ENCODE results near the gene RANBP1.

Gene RANBP1

DNA sequence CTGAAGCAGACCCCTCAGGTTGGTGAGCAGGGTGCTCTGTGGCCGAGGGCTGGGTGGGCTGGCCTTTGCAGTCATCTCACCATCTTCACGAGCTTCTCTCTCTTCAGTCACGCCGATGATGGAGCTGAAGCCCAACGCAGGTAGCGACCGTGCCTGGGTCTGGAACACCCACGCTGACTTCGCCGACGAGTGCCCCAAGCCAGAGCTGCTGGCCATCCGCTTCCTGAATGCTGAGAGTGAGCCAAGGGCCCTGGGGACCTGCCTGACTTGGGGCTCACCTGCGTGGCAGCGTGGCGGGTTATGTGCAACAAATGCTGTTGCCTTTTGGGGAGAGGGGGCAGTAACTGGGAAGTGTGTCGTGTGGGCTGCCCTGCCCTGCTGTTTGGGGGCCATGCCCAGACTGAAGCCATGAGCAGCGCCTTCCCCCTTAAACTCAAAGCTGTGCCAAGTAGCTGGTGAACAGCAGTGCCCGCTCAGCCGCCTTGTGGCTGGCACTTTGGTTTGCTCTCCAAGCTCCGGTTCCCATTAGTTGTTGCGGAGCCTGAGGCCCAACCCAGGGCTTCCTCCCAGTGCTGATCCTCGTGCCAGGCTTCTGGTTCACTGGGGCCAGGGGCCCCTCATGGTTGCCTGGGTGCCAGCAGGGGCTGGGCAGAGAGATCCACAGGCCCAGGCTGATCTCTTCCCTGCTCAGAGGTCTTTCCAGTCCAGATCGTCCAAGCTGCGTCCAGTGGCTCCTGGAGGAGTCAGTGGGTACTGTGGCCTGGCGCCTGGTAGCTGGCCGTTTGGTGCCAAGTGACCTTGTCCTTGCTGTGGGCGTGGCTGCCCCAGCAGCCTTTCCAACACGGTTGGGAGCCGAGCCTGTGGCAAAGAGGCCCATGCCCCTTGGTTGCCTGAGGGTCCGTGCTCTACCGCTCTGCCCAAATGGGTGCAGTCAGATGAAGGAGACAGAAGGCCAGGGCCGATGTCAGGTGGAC lies 9.6 kb downstream of the RANBP1 start:
- DNase-seq: no peak

DNA sequence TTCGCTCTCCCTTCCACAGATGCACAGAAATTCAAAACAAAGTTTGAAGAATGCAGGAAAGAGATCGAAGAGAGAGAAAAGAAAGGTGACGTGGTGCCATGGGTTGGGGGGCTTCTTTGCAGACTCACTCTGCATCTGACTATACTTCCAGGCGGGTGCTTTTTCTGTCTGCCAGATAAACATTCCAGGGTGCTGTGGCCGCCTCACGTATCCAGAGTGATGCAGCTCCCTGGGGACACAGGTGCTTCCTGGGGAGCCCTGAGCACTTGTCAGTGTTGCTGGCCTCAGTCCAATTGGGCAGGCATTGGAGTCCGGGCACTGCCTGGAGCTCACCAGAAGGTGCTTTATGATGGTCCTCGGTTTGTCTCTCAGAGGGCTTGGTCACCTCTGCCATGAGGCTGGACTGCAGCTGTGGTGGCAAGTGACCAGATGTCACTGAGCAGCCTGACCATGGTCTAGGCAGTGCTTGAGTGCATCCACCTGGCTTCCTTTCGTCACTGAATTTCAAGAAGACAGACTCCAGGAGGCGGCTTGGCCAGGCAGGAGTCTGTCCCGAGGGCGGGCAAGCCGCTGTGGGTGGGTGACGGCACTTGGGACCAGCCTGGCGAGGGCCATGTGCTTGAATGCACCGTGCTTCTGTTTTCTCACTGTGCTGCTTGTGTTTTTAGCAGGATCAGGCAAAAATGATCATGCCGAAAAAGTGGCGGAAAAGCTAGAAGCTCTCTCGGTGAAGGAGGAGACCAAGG lies 10.6 kb downstream of the RANBP1 start:
- DNase-seq: no peak

DNA sequence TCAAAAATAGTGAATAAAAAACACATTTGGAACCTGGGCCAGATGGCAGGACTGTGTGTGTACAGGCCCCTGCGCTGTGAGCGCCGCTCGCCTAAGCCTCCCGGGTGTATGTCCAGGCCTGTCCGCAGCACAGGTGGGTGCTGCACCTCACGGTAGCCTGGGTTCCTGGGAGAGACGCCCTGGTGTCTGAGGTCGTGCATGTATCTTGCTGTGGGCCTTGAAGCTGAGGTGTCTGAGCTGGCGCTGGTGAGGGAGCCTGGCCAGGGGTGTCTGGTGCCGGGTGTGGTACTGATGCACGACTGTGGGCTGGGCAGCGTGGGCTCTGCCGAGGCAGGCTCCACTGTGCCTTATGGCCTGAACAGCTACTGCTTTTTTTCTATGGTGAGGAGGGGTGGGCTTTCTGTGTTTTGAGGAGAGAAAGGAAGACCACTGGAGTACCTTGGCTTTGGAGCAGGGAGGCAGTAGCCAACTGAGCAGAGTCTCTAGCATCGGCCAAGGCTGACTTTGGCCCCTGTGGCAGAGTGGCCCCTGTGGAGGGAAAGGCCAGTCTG lies 11.5 kb downstream of the RANBP1 start:
- no peak for DNase-seq

DNA sequence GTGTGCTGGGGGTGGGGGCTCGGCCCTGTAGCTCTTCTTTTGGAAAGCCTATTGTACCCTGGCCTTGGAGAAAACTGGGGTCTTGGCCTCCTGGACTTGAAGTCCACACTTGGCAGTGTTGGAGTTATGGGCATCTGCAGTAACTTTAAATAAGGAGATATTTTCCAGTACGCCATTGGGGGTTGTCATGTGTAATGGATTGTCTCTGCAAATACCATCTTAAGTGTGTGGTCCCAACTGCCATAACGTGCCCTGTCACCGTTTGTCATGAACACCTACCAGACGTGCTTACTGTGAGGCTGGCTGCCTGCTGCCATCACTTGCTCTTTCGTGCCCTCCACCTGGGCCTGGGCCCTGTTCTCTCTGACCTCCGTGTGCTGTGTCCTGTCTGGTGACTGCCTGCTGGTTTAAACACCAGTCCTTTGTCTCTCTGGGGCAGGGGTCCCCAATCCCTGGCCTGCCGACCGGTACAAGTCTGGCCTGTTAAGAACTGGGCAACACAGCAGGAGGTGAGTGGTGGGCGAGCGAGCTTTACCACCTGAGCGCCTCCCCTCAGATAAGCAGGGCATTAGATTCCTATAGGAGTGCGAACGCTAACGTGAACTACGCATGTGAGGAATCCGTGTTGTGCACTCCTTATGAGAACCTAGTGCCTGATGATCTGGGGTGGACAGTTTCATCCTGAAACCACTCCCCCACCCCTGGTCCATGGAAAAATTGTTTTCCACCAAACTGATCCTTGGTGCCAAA lies 12.1 kb downstream of the RANBP1 start:
- DNase-seq: no peak

DNA sequence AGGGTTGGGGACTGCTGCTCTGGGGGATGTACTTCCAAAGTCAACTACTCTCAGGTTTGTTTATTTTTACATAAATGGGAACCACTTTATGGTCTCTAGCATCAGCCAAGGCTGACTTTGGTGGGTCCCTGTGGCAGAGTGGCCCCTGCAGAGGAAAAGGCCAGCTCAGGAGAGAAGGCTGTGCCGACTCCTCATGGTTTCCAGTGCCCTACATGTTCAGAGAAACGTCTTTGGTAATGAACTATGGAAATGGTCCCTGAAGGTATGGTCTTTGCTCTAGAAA lies 12.7 kb downstream of the RANBP1 start:
- DNase-seq: no peak

DNA sequence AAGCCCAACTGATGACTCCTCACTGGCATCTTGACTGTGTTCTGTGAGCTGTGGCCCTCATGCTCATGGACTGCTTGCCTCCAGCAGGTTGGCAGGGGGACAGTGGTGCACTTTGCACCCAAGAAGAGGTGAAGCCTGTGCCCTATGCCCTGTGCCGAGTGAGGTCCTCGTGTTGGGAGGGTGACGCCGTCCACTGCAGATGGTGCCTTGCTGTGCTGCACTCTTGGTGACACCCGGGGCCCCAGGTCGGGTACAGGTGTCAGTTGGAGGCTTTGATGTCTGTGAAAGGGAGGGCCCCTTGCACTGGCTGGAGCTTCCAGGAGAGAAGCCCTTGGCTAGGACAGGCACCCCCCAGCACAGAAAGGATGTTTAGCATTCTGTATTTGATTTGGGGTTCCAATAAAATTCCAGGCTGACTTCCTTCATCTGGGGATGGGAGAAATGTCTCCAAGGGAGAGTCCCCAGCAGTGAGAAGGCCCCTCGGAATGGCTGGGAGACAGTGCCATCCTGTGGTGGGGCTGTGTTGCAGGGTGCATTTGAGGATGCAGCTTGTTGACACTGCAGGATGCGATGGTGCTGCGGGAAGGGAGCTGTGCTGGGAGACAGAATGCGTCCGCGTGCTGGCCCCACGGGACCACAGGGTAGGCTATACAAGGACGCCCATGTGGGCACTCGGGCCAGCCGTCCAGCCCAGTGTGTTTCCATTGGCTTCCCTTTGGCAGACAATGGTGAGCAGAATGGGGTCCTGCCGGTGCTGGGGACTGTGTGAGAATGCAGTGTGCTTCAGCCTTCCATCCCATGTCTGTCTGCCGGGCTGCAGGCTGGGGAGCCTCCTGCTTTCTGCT lies 13.2 kb downstream of the RANBP1 start:
- DNase-seq: peak; percentile 66

DNA sequence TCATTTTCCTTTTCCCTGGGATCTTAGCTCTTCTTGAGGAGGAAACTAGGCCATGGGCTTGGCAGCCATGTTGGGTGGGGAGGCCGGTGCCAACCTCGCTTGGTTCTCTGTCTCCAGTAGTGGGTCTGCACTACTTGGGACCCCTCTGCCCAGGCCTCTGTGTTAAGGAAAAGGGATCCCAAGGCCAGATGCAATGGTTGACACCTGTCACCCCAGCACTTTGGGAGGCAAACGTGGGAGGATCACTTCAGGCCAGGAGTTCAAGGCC lies 13.8 kb downstream of the RANBP1 start:
- no peak for DNase-seq

DNA sequence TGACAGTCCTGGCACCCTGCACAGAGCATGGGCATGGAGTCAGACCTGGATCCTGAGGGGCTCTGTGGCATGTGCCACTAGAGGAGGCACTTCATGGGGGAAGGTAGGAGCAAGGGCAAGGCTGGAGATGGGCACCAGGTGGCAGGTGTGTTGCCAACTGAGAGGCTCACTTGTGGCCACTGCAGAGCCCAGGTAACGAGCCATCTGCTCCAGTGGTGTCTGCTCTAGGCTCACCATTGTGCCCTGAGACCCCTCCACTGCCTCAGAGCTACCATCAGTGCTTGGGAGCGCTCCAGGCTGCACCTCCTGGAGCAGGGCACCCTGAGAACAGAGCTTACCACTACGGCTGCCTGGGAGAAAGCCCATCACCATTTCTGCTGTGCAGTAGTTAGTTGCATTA lies 14.4 kb downstream of the RANBP1 start:
- DNase-seq: peak; percentile 35

DNA sequence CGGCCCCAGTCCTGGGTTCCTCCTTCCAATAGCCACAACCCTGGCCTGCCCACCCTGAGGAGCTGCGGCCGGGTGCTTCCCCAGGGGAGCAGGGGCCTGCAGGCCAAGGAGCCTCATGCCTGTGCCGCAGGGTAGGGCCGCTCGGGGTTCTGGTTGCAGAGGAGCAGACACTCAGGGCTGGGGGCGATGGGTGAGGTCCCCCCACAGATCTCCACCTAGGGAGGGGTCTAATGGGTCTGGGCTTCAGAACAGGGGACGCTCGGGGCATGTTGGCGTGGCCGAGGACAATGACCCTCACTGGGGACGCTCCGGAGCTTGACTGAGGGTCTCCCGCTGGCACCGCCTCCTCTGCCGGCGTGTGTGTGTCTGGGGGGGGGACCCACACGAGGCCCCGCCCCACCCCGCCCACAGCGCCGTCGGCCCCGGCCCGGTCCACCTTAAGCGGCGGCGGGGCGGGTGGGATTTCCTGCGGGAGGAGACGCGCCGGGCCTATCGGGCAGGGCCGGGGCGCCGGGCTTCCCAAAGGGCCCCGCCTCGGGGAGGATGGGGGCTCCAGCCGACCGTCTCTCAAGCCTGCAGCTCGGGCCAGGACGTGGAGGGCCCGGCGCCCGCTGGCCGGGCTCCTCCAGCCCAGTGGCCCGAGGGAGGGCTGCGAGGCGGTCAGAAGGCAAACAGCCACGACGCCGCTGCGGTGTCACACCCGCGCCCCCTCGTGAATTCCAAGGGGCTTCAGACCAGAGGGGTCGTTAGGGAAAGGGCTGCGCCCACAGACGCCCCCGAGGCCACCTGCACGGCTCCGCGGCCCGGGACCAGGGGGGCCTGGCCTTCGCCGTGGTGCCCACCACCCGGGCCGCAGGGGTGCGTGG lies 15.1 kb downstream of the RANBP1 start:
- DNase-seq: peak; percentile 82

DNA sequence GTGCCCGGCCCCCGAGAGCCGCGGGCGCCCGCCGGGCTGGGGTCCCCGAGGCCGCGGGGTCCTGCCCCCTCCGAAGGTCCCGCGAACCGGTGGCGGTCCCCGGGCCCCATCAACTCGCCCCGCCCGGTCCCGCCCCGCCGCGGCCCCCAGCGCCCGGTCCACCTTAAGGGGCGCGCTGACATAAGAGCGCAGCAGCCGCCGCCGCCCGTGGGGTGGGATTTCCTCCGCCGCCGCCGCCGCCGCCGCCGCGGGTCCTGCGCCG lies 15.6 kb downstream of the RANBP1 start, which contains the start of gene ZDHHC8:
TSS of gene ZDHHC8 (plus strand) at position 208 of the 262 bp plus-strand sequence. CDS start 144 bp downstream, outside the sequence.
- peak; percentile 64 for DNase-seq

DNA sequence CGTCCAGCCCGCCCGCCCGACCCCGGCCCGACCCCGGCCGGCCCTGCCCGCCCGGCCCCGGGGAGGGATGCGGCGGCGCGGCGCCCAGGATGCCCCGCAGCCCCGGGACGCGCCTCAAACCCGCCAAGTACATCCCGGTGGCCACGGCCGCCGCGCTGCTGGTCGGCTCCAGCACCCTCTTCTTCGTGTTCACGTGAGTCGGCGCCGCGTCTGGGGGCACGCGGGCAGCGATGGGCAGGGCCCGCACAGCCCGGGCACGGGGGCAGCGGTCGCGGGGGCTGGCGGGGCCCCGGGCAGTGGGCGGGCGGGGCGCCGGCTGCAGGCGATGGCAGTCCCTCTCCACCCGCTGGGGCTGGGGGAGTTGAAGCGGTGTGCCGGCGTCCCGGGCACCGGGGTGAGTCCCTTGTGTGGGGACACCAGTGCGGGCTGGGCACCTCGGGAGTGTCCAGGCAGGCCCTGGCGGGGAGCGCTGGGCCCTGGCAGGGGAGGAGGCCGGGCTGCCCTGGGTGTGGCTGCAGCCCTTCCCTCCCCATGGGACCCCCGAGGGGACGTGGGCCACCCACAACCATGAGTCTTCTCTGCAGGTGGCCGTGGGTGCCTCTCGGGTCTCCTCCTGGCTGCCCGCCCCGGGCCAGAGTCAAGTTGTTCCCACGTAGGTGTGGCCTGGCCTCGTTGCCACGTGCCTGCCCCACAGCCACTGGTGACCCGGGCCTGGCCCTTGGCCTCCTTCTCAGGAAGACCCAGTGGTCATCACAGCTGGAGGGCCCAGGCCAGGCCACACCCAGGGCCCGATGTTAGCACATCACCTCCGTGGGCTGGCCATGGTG lies 16.2 kb downstream of the RANBP1 start:
- DNase-seq: peak; percentile 51

DNA sequence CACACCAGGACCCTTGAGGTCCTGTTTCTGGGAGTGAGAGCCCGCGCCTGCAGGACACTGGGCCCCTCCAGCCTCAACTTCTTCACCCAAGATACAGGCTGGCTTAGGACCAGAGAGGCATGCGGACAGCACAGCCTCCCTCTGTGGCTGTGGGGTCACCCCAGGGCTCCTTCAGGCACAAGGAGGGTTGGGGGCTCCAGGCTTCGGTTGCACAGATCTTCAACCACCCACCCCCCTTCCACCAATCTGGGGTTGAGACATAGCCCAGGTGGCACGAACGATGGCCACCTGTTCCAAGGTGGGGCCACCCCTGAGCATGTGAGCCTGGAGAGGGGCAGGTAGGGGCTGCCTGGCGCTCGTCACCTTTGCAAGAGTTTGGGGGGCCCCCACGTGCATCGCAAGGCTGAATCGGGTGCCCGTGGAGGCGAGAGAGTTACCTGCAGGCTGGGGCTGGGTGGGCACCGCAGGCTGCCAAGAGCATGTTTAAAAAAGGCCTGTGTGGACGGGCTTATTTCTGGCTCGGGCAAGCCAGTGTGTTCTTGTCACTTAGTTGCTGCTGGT lies 16.9 kb downstream of the RANBP1 start:
- DNase-seq: no peak

DNA sequence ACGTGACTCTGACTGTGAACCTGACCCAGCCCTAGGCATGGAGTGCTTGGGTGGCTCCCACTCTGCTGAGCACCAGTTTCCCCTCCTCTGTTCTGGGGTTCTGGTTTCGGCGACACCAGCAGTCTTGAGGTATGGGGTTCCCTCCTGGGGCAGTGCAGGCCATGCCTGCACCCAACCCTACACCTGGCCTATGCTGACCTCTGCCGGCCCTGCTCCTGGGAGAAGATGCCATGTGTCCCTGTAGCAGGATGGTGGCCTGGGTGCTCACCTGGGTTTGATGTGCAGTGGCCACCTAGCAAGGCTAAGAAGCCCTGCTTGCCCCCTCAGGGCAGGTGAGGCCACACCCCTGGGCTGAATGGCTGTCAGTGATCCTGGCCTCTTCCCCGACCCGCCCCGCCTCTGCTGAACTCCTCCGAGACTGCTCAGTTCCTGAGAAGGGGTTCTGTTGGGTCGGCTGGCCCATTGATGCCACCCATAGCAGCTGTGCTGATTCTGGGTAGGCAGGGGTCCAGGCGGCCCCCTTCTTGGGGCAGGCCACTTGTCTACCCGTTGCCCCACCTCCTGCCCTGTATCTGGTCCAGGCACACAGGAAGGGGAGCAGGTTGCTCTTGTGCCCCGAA lies 18.1 kb downstream of the RANBP1 start:
- no peak for DNase-seq

DNA sequence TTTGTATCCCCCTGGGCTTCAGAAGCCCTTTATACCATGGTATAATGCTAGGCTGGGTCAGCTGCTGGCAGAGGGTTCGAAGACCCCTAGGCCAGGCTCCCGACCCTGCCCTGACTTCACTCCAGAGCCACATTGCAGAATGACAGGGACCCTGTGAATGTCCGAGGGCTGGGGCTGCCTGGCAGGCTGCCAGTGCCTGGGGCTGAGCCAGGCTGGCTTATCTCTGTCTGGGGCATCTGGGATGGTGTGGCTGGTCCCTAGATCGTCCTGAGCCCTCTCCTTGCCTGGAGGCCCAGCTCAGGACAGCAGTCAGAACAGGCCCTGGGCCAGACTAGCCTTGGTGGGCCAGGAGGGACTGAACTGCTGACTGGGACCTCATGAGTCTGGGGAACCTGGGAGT lies 19.4 kb downstream of the RANBP1 start:
- DNase-seq: no peak

DNA sequence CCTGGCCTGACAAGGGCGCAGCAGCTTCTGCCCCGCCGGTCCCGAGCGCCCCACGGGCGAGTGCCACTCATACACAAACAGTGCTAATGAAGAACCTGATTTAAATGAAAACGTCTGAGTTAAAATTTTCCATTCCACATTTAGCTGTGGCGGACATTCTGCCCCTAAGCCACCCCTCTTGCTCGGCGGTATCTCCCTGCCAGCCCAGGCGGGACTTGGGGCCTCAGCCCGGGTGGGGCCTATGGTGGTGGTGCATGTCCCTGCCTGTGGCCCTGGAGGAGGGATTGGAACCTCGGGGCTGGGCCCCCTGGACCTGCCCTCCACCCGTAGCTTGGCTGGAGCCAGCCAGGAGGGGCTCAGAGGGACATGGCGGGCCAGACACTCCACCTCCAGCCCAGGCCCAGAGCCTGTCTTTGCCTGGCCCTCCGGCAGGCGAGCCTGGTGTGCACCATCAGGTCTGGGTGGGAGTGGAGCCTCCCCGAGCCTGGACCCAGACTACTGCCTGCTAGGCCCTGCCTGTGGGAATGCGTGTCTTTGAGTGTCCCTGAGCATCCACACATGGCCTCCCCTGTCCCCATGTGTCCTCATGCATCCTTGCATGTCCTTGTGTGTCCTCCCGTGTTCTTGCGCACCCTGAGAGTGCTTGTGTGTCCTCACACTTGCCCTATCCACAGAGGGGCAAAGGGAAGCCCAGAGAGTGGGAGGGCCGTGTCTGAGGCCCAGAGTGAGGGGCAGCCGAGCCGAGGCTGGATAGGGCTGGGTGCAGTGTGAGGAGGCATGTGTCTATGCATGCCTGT lies 20.1 kb downstream of the RANBP1 start:
- DNase-seq: no peak

DNA sequence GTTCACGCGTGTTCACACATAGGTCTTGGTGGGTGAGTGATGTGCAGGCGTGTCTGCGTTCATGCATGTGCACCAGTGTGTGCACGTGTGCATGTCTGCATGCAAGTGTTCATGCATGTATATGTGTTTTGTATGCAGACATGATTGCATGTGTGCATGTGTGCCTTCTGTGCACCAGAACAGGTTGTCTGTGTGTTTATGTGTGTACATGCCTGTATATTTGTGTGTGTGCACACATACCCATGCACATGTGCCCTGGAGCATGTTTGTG lies 20.6 kb downstream of the RANBP1 start:
- DNase-seq: no peak

DNA sequence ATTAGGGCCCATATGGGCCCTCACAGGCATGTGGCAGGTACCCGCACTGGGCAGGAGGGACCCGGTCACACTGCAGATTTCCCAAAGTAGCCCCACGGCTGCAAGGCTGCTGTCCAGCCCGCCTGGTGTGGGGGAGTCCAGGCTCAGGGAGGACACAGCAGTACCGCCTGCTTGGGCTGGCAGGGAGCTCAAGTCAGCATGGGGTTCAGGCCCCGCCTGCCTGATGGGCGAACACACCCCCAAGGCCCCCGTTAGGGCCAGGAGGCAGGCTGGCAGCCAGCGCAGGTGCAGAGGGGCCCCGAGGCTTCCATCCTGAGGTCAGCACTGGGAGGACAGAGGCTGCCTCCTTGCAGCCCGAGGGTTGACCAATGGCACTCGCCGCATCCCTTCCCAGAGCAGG lies 21.2 kb downstream of the RANBP1 start:
- DNase-seq: no peak

DNA sequence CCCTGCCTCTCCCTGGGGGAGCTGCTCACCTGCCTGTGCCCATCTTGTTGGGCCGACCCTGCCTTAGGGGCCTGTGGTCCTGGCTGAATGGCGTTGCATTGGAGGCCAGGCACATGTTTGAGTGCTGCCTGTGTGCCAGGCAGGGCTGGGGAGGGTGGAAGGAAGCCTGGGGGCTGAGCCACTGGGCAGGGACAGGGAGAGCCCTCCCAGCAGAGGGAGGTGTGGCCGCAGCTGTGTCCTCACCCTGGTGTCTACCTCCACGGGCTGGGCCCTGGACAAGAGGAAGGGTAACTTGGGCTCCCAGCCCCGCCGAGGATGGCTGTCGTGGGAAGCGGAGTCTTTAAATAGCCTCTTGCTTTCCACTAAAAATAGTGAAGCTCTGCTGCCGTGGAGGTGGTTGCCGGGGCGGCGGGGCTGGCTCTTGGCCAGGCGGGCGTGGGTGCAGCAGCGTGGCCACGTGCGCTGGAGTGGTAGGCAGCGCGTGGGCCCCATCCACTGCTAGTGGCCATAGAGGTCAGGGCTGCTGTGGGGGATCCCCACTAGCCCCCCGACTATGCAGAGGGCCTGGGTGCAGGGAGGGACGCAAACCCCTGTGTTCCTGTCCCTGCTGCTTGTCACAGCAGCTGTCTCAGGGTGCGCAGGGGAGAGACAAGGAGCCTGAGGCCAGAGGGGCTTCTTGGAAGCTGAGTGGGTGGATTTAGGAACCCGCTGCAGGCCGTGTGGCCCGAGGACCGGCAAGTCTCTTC lies 21.9 kb downstream of the RANBP1 start:
- DNase-seq: no peak

DNA sequence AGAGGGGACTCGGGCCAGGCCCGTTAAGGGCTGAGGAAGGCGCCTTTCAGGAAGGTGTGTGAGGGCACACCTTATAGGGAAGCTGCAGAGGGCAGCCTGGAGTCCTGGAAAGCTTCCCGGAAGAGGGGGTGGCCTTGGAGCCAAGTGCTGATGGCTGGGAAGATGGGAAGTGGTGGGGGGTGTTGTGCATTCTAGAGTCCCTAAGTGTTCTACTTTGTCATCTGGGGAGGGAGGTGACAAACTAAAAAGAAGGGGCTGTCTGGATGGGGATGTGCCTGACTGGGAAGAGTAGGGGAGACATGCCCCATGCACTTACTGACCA lies 22.5 kb downstream of the RANBP1 start:
- DNase-seq: no peak

Data from activated T-cell treated with anti-CD3 and anti-CD28 coated beads, Interleukin-2, amount 50 U/mL, for 1 hour (primary cell).